Endothelial cell of umbilical vein (primary cell): ENCODE results near the gene CDH23. TPM values are rescaled to one million over a fixed set of nuclear protein-coding genes. Genes with fewer than 3 reads are reported as not detected.

ENCODE experiments used
- BruUV-seq: library from RNA; stranded (reverse); fragments of 400-500 nt; replicated peaks from 2 replicates; lab custom pipeline; 2021; lab: Mats Ljungman, UMichigan
- CTCF ChIA-PET: fragments of 300-600, 350-600 bp; sonication (Branson Sonifier 250); formaldehyde crosslinking; loops from one replicate; lab custom pipeline; 2021; ENCODE audit warnings: antibody characterized with exemption, inconsistent platforms; lab: Charles Lee
- POLR2A ChIA-PET: fragments of 300-600, 350-600 bp; sonication (Branson Sonifier 250); formaldehyde crosslinking; loops from one replicate; lab custom pipeline; 2021; ENCODE audit warnings: antibody characterized with exemption, inconsistent platforms; lab: Charles Lee
- DNase-seq: peaks from one replicate; pipeline ENCODE4 v3.0.0-alpha.2; 2011; ENCODE audit warnings: low read depth, low spot score
- FAIRE-seq: peaks from 2 replicates; lab custom pipeline; 2011; peaks lifted over from hg19 to GRCh38; lab: Jason Lieb, UNC
- H2AFZ ChIP-seq: 2 replicates; pipeline ENCODE4 v1.6.0; 2012; ENCODE audit warnings: low read depth, low read length, control low read depth, inconsistent platforms
- H3K27ac ChIP-seq: 2 replicates; pipeline ENCODE4 v1.5.1; 2011; ENCODE audit warnings: low read depth, mild to moderate bottlenecking, control low read depth, low read length, moderate library complexity; ENCODE audit not compliant: insufficient read depth
- H3K27me3 ChIP-seq, 2 experiments: 2 replicates each; pipeline versions ENCODE4 v1.6.0 to v1.6.1; 2011; ENCODE audit warnings: low read length in 2 of 2, mixed read lengths in 1 of 2; ENCODE audit not compliant: control insufficient read depth in 2 of 2, insufficient read depth in 2 of 2
- H3K36me3 ChIP-seq, 2 experiments: 2 replicates in 1 of 2; 3 replicates in 1 of 2; pipeline ENCODE4 v1.5.1; 2011; ENCODE audit warnings: low read length in 2 of 2, mild to moderate bottlenecking in 1 of 2, moderate library complexity in 1 of 2; ENCODE audit not compliant: control insufficient read depth in 2 of 2, insufficient read depth in 2 of 2; ENCODE audit errors: extremely low read depth in 1 of 2
- H3K4me1 ChIP-seq: 3 replicates; pipeline ENCODE4 v1.5.1; 2011; ENCODE audit warnings: mild to moderate bottlenecking, low read length; ENCODE audit not compliant: control insufficient read depth, insufficient read depth; ENCODE audit errors: extremely low read depth
- H3K4me2 ChIP-seq: 2 replicates; pipeline ENCODE4 v1.6.1; 2011; ENCODE audit warnings: low read length, control low read depth, mixed read lengths; ENCODE audit not compliant: insufficient read depth
- H3K4me3 ChIP-seq, 3 experiments: fragments of 200-600 bp in 1 of 3; sonication (generic), shearing (Covaris generic) in 1 of 3; replicated peaks in 1 of 3; 2 replicates each; pipeline ENCODE4 v1.5.1; 2011 to 2016; ENCODE audit warnings: control low read depth in 3 of 3, low read length in 3 of 3, mild to moderate bottlenecking in 2 of 3, inconsistent platforms in 1 of 3, low read depth in 1 of 3, moderate library complexity in 1 of 3; ENCODE audit not compliant: insufficient read depth in 1 of 3
- H3K79me2 ChIP-seq: 2 replicates; pipeline ENCODE4 v1.6.0; 2012; ENCODE audit warnings: low read length, inconsistent platforms; ENCODE audit not compliant: control insufficient read depth, insufficient read depth
- H3K9ac ChIP-seq: replicated peaks from 2 replicates; pipeline ENCODE3; 2011; ENCODE audit warnings: low read length, control low read depth; ENCODE audit not compliant: insufficient read depth; ENCODE audit errors: extremely low read depth
- H3K9me1 ChIP-seq: replicated peaks from 3 replicates; pipeline ENCODE4 v1.6.0; 2011; ENCODE audit warnings: mild to moderate bottlenecking, low read length; ENCODE audit not compliant: control insufficient read depth, insufficient read depth; ENCODE audit errors: extremely low read depth
- H3K9me3 ChIP-seq: replicated peaks from 2 replicates; pipeline ENCODE4 v1.5.1; 2012; ENCODE audit warnings: low read length, inconsistent platforms; ENCODE audit not compliant: control insufficient read depth, insufficient read depth
- H4K20me1 ChIP-seq: replicated peaks from 2 replicates; pipeline ENCODE3; 2011; ENCODE audit warnings: mild to moderate bottlenecking, low read length; ENCODE audit not compliant: control insufficient read depth, insufficient read depth; ENCODE audit errors: extremely low read depth
- EZH2 ChIP-seq: IDR thresholded peaks from 2 replicates; pipeline ENCODE4 v1.6.1; 2012; ENCODE audit warnings: borderline replicate concordance, low read depth, mild to moderate bottlenecking, moderate library complexity, low read length, inconsistent platforms; ENCODE audit not compliant: severe bottlenecking
- FOS ChIP-seq: IDR thresholded peaks from 2 replicates; pipeline ENCODE4 v1.6.1; 2011; ENCODE audit warnings: mild to moderate bottlenecking, low read length, moderate library complexity, borderline replicate concordance; ENCODE audit not compliant: insufficient read depth
- GATA2 ChIP-seq: IDR thresholded peaks from 2 replicates; pipeline ENCODE4 v1.7.0; 2011; ENCODE audit warnings: low read depth, mild to moderate bottlenecking, moderate library complexity, mixed read lengths, low read length; ENCODE audit not compliant: insufficient read length, insufficient read depth
- JUN ChIP-seq: IDR thresholded peaks from 2 replicates; pipeline ENCODE4 v1.6.1; 2011; ENCODE audit warnings: borderline replicate concordance, low read depth; ENCODE audit not compliant: insufficient read length, insufficient read depth
- MAX ChIP-seq: IDR thresholded peaks from 2 replicates; pipeline ENCODE4 v1.6.1; 2011; ENCODE audit not compliant: insufficient read depth, insufficient read length
- MYC ChIP-seq: IDR thresholded peaks from one replicate; pipeline ENCODE4 v1.6.1; 2011; ENCODE audit warnings: mild to moderate bottlenecking, low read depth, low read length
- POLR2A ChIP-seq: IDR thresholded peaks from 2 replicates; pipeline ENCODE4 v1.6.1; 2012; ENCODE audit warnings: low read depth, mild to moderate bottlenecking, control low read depth, low read length
- POLR2AphosphoS5 ChIP-seq: IDR thresholded peaks from 2 replicates; pipeline ENCODE4 v1.6.1; 2012; ENCODE audit warnings: low read depth, mild to moderate bottlenecking, control low read depth, low read length, moderate library complexity; ENCODE audit not compliant: insufficient read depth
- dilution Hi-C: fragments of 300-500 bp; cut with MboI; formaldehyde crosslinking; loops from one replicate; pipeline ENCODE4 v1.15.0; 2019; ENCODE audit warnings: low sequenced_read_pairs; ENCODE audit not compliant: extremely low pct_ligation_motif_present
- intact Hi-C: fragments of 100-400 bp; cut with micrococcal nuclease; formaldehyde crosslinking; loops from one replicate; pipeline ENCODE4 v1.10.0; 2022
- polyA plus RNA-seq, 4 experiments: library from polyadenylated mRNA; depleted of rRNA in 3 of 4; stranded (reverse) in 3 of 4; unstranded in 1 of 4; fragments of >200 nt; gene quantifications; 2 replicates each; pipeline versions ENCODE4 v1.2.1 to v1.2.3, GENCODE V29; 2011 to 2012; ENCODE audit warnings: missing spikeins in 1 of 4
- total RNA-seq: library from RNA; stranded (reverse); gene quantifications from 2 replicates; pipeline ENCODE4 v1.2.3, GENCODE V29; 2021
- TF ChIP-seq, protein P1 (sequence below), 2 donors: IDR thresholded peaks; 1 replicate in 1 of 2; 2 replicates in 1 of 2; pipeline ENCODE4 v1.5.1; 2011; ENCODE audit warnings: low read length in 2 of 2, mild to moderate bottlenecking in 2 of 2, moderate library complexity in 2 of 2, control low read depth in 1 of 2, inconsistent platforms in 1 of 2, low read depth in 1 of 2; ENCODE audit not compliant: insufficient read depth in 1 of 2; ENCODE audit errors: extremely low read depth in 1 of 2

The CDH23 gene
- total and polyA plus RNA-seq, 2 donors (not counting 3 experiments of a cell fraction or from before 2014, with no cell fraction given): not detected

- Histone ChIP-seq H3K36me3 (no peaks in the 10 kb centered on the region), H3K4me1 (no peaks in the 10 kb centered on the region), H3K4me2 (no peak overlapping the region), H3K9me3 (no peaks in the 10 kb centered on the region), H3K27me3 (peaks cover 6 to 9% of the 10 kb centered on the region in 2 experiments), H3K79me2 (no peaks in the 10 kb centered on the region), H4K20me1 (no peaks in the 10 kb centered on the region), H3K4me3 (no peak overlapping the region), H3K9me1 (no peaks in the 10 kb centered on the region), H2AFZ (no peak overlapping the region), H3K9ac (no peak overlapping the region), H3K27ac (no peak overlapping the region)
- DNase-seq (no peak), FAIRE-seq (no peak)
- ChIA-PET POLR2A (no interaction called here), CTCF (interaction anchor here (1.2 to 1.7 kb wide), 2 partner anchors 10 to 15 kb away, joined by 3 to 5 read pairs; no protein-coding TSS in a partner anchor)
- dilution Hi-C loops (no loop called here), intact Hi-C loops (no loop called here)
- TF ChIP-seq, protein P1, sequence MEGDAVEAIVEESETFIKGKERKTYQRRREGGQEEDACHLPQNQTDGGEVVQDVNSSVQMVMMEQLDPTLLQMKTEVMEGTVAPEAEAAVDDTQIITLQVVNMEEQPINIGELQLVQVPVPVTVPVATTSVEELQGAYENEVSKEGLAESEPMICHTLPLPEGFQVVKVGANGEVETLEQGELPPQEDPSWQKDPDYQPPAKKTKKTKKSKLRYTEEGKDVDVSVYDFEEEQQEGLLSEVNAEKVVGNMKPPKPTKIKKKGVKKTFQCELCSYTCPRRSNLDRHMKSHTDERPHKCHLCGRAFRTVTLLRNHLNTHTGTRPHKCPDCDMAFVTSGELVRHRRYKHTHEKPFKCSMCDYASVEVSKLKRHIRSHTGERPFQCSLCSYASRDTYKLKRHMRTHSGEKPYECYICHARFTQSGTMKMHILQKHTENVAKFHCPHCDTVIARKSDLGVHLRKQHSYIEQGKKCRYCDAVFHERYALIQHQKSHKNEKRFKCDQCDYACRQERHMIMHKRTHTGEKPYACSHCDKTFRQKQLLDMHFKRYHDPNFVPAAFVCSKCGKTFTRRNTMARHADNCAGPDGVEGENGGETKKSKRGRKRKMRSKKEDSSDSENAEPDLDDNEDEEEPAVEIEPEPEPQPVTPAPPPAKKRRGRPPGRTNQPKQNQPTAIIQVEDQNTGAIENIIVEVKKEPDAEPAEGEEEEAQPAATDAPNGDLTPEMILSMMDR (IDR thresholded peaks at IDR 0.05; ENCODE audit: extremely low read depth in 1 of 2, insufficient read depth in 1 of 2, low read depth in 1 of 2, low read length in 2 of 2): no peak
- TF ChIP-seq MYC (no peak), GATA2 (no peak), POLR2AphosphoS5 (no peak), FOS (no peak), EZH2 (no peak), JUN (no peak), MAX (no peak), POLR2A (no peak)
- no TSS peak for BruUV-seq
Measured at GRCh38 chr10:71555087-71555723, 158.5 kb downstream of the CDH23 start.
